Activated CD8-positive, alpha-beta memory T cell treated with anti-CD3 and anti-CD28 coated beads for 1 hour (primary cell): Measurements from ENCODE around the gene DEFB124.
"Not testable (repeated sequence)": the region's sequence is repeated elsewhere in the genome, so short reads cannot be mapped to it uniquely, and the experiment has no call there.

Experiments used
- DNase-seq, 2 donors: peaks; one replicate each; pipeline ENCODE4 v3.0.0-alpha.2; 2020; ENCODE audit warnings: low read depth in 1 of 2; ENCODE audit errors: extremely low read depth in 1 of 2

Gene DEFB124

DNA sequence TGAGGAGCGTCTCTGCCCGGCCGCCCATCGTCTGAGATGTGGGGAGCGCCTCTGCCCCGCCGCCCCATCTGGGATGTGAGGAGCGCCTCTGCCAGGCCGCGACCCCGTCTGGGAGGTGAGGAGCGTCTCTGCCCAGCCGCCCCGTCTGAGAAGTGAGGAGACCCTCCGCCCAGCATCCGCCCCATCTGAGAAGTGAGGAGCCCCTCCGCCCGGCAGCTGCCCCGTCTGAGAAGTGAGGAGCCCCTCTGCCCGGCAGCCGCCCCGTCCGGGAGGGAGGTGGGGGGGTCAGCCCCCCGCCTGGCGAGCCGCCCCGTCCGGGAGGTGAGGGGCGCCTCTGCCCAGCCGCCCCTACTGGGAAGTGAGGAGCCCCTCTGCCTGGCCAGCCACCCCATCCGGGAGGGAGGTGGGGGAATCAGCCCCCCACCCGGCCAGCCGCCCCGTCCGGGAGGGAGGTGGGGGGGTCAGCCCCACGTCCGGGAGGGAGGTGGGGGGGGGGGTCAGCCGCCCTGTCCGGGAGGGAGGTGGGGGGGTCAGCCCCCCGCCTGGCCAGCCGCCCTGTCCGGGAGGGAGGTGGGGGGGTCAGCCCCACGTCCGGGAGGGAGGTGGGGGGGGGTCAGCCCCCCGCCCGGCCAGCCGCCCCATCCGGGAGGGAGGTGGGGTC lies 47.9 kb downstream of the DEFB124 start:
- not testable (repeated sequence) for DNase-seq

GRCh38 chr20:31425797-31426196 lies 49.1 kb downstream of the DEFB124 start:
- DNase-seq, result no peak

GRCh38 chr20:31418307-31418706 lies 56.6 kb downstream of the DEFB124 start:
- DNase-seq, result no peak

DNA sequence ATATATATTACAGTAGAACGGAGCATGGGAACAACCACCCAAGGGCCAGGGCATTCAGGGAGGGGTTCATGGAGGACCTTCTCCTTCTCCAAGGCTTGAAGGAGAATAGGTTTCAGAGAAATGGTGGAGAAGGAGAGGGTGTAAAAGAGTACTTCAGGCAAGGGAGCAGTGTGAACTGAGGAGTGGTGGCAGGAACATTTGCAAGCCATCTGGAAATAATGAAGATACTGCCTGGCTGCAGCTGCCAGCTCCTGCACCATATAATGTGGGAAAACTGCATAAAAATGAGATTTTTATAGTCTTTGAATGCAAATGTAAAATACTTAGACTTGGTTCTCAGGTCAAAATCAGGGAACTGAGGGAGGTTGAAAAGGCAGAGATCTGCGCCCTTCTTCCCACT lies 59.3 kb downstream of the DEFB124 start:
- no peak for DNase-seq
